HepG2 (cell line): ENCODE measurements around the gene NFXL1. TPM values are rescaled to one million over a fixed set of nuclear protein-coding genes. Genes with fewer than 3 reads are reported as not detected.

Experiments
- AHR ChIP-seq: IDR thresholded peaks from 2 replicates; pipeline ENCODE4 v1.6.1; 2018; ENCODE audit warnings: missing genetic modification reagents, missing compliant biosample characterization
- CSRNP2 ChIP-seq: sonication (generic); formaldehyde crosslinking; conservative IDR thresholded peaks from 2 replicates; pipeline ENCODE4 v1.8.0; 2022; ENCODE audit warnings: low read depth, missing genetic modification reagents
- KAT8 ChIP-seq: IDR thresholded peaks from 2 replicates; pipeline ENCODE4 v1.6.1; 2016; ENCODE audit warnings: missing genetic modification reagents, missing compliant biosample characterization
- MBD4 ChIP-seq: IDR thresholded peaks from 2 replicates; pipeline ENCODE4 v1.6.1; 2012; ENCODE audit warnings: low read length, inconsistent platforms, borderline replicate concordance
- MED8 ChIP-seq: sonication (generic); formaldehyde crosslinking; IDR thresholded peaks from 2 replicates; pipeline ENCODE4 v1.8.1; 2023; ENCODE audit warnings: mild to moderate bottlenecking, missing genetic modification reagents; ENCODE audit not compliant: insufficient replicate concordance
- MTF1 ChIP-seq: sonication (generic); formaldehyde crosslinking; IDR thresholded peaks from 2 replicates; pipeline ENCODE4 v1.5.0; 2020; ENCODE audit warnings: missing genetic modification reagents
- NONO ChIP-seq, 2 experiments: fragments of 450-650 bp in 1 of 2; sonication (generic) in 1 of 2; formaldehyde crosslinking in 1 of 2; IDR thresholded peaks in 1 of 2; conservative IDR thresholded peaks in 1 of 2; 2 replicates each; pipeline versions ENCODE4 v1.6.1 to v1.8.0; 2017 to 2022; ENCODE audit warnings: mild to moderate bottlenecking in 1 of 2, missing genetic modification reagents in 1 of 2, moderate library complexity in 1 of 2
- NR1H2 ChIP-seq: sonication (generic); formaldehyde crosslinking; IDR thresholded peaks from 2 replicates; pipeline ENCODE4 v1.8.1; 2022; ENCODE audit warnings: low read depth, missing genetic modification reagents, borderline replicate concordance
- PAXIP1 ChIP-seq: sonication (generic); formaldehyde crosslinking; conservative IDR thresholded peaks from 2 replicates; pipeline ENCODE4 v1.4.0; 2020; ENCODE audit warnings: mild to moderate bottlenecking, missing genetic modification reagents, moderate library complexity
- REPIN1 ChIP-seq: sonication (generic); formaldehyde crosslinking; IDR thresholded peaks from 2 replicates; pipeline ENCODE4 v1.8.0; 2022; ENCODE audit warnings: missing genetic modification reagents, low read depth, mild to moderate bottlenecking, borderline replicate concordance
- RFX1 ChIP-seq: fragments of 450-650 bp; IDR thresholded peaks from 2 replicates; pipeline ENCODE4 v1.6.1; 2017
- SP1 ChIP-seq, 2 experiments: fragments of 450-650 bp in 1 of 2; sonication (generic) in 1 of 2; formaldehyde crosslinking in 1 of 2; IDR thresholded peaks; 2 replicates each; pipeline versions ENCODE4 v1.4.0 to v1.6.1; 2016 to 2020; ENCODE audit warnings: missing genetic modification reagents in 1 of 2
- ZBTB8A ChIP-seq: sonication (generic); formaldehyde crosslinking; IDR thresholded peaks from 2 replicates; pipeline ENCODE4 v1.4.0; 2020; ENCODE audit warnings: mild to moderate bottlenecking, low read depth, missing genetic modification reagents, borderline replicate concordance
- ZMYM2 ChIP-seq: sonication (generic); formaldehyde crosslinking; IDR thresholded peaks from 2 replicates; pipeline ENCODE4 v1.8.0; 2022; ENCODE audit warnings: mild to moderate bottlenecking, missing genetic modification reagents
- ZNF432 ChIP-seq: sonication (generic); formaldehyde crosslinking; IDR thresholded peaks from 2 replicates; pipeline ENCODE4 v1.5.0; 2020; ENCODE audit warnings: missing genetic modification reagents, mild to moderate bottlenecking, borderline replicate concordance
- polyA plus RNA-seq, 8 experiments: library from polyadenylated mRNA; depleted of rRNA in 3 of 8; stranded (reverse) in 7 of 8; unstranded in 1 of 8; fragments of >200 nt; fragmentation: Illumina TruSeq in 4 of 8; extraction: Trizol in 4 of 8; gene quantifications; 2 replicates each; pipeline versions ENCODE4 v1.2.1 to v1.2.3, GENCODE V29; 2011 to 2016; ENCODE audit warnings: low read depth in 4 of 8, missing spikeins in 1 of 8, mixed read lengths in 1 of 8; ENCODE audit not compliant: insufficient read depth in 1 of 8
- total RNA-seq, 5 experiments: library from RNA; depleted of rRNA; stranded (reverse); fragments of >200 nt; fragmentation: Illumina TruSeq; extraction: Trizol; gene quantifications; 2 replicates each; pipeline ENCODE4 v1.2.3, GENCODE V29; 2016; ENCODE audit warnings: low read depth in 1 of 5
- TF ChIP-seq, protein P1 (sequence below): sonication (generic); formaldehyde crosslinking; conservative IDR thresholded peaks from 2 replicates; pipeline ENCODE4 v1.5.0; 2020; ENCODE audit warnings: missing genetic modification reagents
- TF ChIP-seq, protein P2 (sequence below): sonication (generic); formaldehyde crosslinking; IDR thresholded peaks from 2 replicates; pipeline ENCODE4 v1.4.0; 2020; ENCODE audit warnings: missing genetic modification reagents
- TF ChIP-seq, protein P3 (sequence below): sonication (generic); formaldehyde crosslinking; IDR thresholded peaks from 2 replicates; pipeline ENCODE4 v1.4.0; 2020; ENCODE audit warnings: mild to moderate bottlenecking, missing genetic modification reagents

Gene NFXL1
- total and polyA plus RNA-seq, 2 of the 13 experiments (the other 11 are each of a cell fraction or from before 2014, with no cell fraction given) = 12.0 to 18.6 TPM

- TF ChIP-seq AHR (no peak), MBD4 (no peak), MED8 (CRISPR knock-in tag) (no peak), PAXIP1 (CRISPR knock-in tag) (no peak), ZMYM2 (CRISPR knock-in tag) (no peak), NR1H2 (CRISPR knock-in tag) (no peak), KAT8 (no peak), NONO (IDR thresholded peaks at IDR 0.05) (no peak), NONO (CRISPR knock-in tag; conservative IDR thresholded peaks at IDR 0.05) (no peak), ZBTB8A (CRISPR knock-in tag) (no peak), SP1 (IDR thresholded peaks at IDR 0.05) (no peak), SP1 (CRISPR knock-in tag; IDR thresholded peaks at IDR 0.05) (no peak), REPIN1 (CRISPR knock-in tag) (0 out of 2 replicates have a peak, but pooled peaks have one; percentile 64), CSRNP2 (CRISPR knock-in tag) (no peak), RFX1 (no peak), ZNF432 (no peak), MTF1 (CRISPR knock-in tag) (no peak)
- TF ChIP-seq, protein P1, sequence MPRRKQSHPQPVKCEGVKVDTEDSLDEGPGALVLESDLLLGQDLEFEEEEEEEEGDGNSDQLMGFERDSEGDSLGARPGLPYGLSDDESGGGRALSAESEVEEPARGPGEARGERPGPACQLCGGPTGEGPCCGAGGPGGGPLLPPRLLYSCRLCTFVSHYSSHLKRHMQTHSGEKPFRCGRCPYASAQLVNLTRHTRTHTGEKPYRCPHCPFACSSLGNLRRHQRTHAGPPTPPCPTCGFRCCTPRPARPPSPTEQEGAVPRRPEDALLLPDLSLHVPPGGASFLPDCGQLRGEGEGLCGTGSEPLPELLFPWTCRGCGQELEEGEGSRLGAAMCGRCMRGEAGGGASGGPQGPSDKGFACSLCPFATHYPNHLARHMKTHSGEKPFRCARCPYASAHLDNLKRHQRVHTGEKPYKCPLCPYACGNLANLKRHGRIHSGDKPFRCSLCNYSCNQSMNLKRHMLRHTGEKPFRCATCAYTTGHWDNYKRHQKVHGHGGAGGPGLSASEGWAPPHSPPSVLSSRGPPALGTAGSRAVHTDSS (CRISPR knock-in tag) = no peak
- TF ChIP-seq, protein P2, sequence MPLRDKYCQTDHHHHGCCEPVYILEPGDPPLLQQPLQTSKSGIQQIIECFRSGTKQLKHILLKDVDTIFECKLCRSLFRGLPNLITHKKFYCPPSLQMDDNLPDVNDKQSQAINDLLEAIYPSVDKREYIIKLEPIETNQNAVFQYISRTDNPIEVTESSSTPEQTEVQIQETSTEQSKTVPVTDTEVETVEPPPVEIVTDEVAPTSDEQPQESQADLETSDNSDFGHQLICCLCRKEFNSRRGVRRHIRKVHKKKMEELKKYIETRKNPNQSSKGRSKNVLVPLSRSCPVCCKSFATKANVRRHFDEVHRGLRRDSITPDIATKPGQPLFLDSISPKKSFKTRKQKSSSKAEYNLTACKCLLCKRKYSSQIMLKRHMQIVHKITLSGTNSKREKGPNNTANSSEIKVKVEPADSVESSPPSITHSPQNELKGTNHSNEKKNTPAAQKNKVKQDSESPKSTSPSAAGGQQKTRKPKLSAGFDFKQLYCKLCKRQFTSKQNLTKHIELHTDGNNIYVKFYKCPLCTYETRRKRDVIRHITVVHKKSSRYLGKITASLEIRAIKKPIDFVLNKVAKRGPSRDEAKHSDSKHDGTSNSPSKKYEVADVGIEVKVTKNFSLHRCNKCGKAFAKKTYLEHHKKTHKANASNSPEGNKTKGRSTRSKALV (CRISPR knock-in tag) = peak; percentile 88
- TF ChIP-seq, protein P3, sequence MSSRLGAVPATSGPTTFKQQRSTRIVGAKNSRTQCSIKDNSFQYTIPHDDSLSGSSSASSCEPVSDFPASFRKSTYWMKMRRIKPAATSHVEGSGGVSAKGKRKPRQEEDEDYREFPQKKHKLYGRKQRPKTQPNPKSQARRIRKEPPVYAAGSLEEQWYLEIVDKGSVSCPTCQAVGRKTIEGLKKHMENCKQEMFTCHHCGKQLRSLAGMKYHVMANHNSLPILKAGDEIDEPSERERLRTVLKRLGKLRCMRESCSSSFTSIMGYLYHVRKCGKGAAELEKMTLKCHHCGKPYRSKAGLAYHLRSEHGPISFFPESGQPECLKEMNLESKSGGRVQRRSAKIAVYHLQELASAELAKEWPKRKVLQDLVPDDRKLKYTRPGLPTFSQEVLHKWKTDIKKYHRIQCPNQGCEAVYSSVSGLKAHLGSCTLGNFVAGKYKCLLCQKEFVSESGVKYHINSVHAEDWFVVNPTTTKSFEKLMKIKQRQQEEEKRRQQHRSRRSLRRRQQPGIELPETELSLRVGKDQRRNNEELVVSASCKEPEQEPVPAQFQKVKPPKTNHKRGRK (CRISPR knock-in tag) = no peak
Observed at GRCh38 chr4:47836641-47837093, 77.7 kb downstream of the NFXL1 start (continued).
